SH-SY5Y (cell line): ENCODE measurements around the gene MOCS2.

Source experiments
- GATA2 ChIP-seq: IDR thresholded peaks from 2 replicates; pipeline ENCODE4 v1.6.1; 2011; ENCODE audit warnings: mild to moderate bottlenecking, low read depth, low read length
- GATA3 ChIP-seq: IDR thresholded peaks from 2 replicates; pipeline ENCODE4 v1.6.1; 2011; ENCODE audit warnings: low read depth, mild to moderate bottlenecking, low read length, moderate library complexity

MOCS2 gene

GRCh38 chr5:53109443-53110127 lies at the start of gene MOCS2:
Gene MOCS2, minus strand, starts transcription at chr5:53109757. Its CDS starts 2,583 bp downstream, at chr5:53107174.
- TF ChIP-seq GATA2 (no peak; the same call in 1 of the 2 replicates), GATA3 (no peak)

GRCh38 chr5:53151713-53152458 lies 42.3 kb upstream of the MOCS2 start:
- TF ChIP-seq GATA3 (no peak), GATA2 (no peak)

- TF ChIP-seq GATA2 (no peak), GATA3 (no peak)
Observed at GRCh38 chr5:53133020-53133419, 23.5 kb upstream of the MOCS2 start.

GRCh38 chr5:53130266-53130665 lies 20.7 kb upstream of the MOCS2 start:
- TF ChIP-seq GATA3, result no peak
- no peak for TF ChIP-seq GATA2

GRCh38 chr5:53128481-53128880 lies 18.9 kb upstream of the MOCS2 start:
- TF ChIP-seq GATA2 (no peak), GATA3 (no peak)

GRCh38 chr5:53127107-53127506 lies 17.6 kb upstream of the MOCS2 start:
- TF ChIP-seq GATA3 (no peak), GATA2 (no peak)

GRCh38 chr5:53126521-53126920 lies 17.0 kb upstream of the MOCS2 start:
- TF ChIP-seq GATA2 (no peak), GATA3 (no peak)

- no peak for TF ChIP-seq GATA2
- no peak for TF ChIP-seq GATA3
Observed at GRCh38 chr5:53123702-53124101, 14.1 kb upstream of the MOCS2 start.

- TF ChIP-seq GATA3 (no peak), GATA2 (no peak)
Observed at GRCh38 chr5:53120165-53120564, 10.6 kb upstream of the MOCS2 start.

GRCh38 chr5:53118879-53119278 lies 9.3 kb upstream of the MOCS2 start:
- no peak for TF ChIP-seq GATA3
- TF ChIP-seq GATA2, result no peak

GRCh38 chr5:53116597-53116996 lies 7.0 kb upstream of the MOCS2 start:
- TF ChIP-seq GATA3 (no peak), GATA2 (no peak)

- no peak for TF ChIP-seq GATA3
- no peak for TF ChIP-seq GATA2
Observed at GRCh38 chr5:53114988-53115387, 5.4 kb upstream of the MOCS2 start.

- TF ChIP-seq GATA3 (no peak), GATA2 (no peak)
Observed at GRCh38 chr5:53113947-53114346, 4.4 kb upstream of the MOCS2 start.

GRCh38 chr5:53112909-53113308 lies 3.4 kb upstream of the MOCS2 start:
- TF ChIP-seq GATA2 (no peak), GATA3 (no peak)

- TF ChIP-seq GATA2 (no peak), GATA3 (no peak)
Observed at GRCh38 chr5:53111139-53111538, 1.6 kb upstream of the MOCS2 start.

GRCh38 chr5:53110156-53110555 lies 599 bp upstream of the MOCS2 start:
- no peak for TF ChIP-seq GATA2
- TF ChIP-seq GATA3, result no peak
